Activated CD4-positive, alpha-beta T cell treated with anti-CD3 and anti-CD28 coated beads, Interleukin-2, Interleukin-4, amounts not matched to agents 100 ng/mL and 50 ng/mL, durations not matched to agents 16 hours and 8 hours (primary cell): Measurements from ENCODE around the gene PSAPL1.

Experiments
- DNase-seq: peaks from one replicate; pipeline ENCODE4 v3.0.0-alpha.2; 2020; ENCODE audit warnings: low spot score

The PSAPL1 gene

GRCh38 chr4:7396186-7396910, 38.4 kb downstream of the PSAPL1 start:
- no peak for DNase-seq

DNA sequence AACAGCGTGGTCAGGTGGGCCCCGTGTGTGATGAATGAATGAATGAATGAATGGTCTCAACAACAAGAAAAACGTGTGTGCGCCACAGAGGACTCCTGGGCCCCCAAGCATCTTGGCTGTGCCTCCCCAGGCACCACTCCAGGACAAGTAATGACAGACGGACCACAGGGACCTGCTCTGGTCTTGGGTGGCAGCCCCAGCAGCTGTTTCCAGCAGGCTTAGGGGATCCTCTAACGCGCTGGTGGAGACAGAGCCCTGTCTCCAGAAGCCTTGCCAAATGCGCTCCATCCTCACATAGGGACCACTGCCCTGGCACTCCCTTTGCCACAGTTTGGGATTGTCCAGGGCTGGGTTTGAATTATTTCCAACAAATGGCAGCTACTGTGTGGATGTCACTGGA, 39.1 kb downstream of the PSAPL1 start:
- no peak for DNase-seq

DNA sequence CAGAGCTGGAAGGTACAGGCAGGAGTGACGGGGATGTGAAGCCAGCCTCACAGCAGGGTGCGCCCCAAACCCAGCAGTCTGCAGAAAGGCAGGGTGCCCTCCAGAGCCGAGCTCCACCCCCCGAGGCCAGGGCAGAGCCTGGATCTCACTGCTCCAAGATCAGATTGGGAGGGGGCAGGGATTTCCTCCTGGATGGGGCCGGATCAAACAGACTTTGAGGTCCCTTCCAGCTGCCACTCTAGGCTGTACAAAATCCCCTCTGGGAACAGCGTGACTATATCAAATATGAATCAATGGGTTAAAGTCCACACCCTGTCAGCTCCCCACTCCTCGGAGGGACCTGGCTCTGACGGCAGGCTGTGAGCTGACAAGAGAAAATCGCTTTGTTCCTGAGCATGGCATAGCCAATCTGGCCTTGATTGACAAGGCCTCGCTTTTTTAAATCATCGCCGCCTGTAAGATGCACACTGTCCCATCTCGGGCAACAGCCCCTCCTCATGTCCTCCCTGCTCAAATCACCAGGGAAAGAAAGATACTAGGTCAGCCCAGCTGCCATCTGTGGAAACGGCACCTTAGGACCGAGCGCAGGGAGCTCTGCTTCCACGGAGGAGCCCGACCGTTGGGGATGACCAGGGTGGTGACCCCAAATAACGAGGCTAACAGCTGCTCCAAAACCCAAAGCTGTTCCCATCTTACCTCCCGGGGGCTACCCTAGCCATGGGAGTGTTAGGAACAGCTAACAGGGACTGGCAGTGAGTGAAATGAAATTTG, 39.9 kb downstream of the PSAPL1 start:
- DNase-seq, result no peak

- DNase-seq, result no peak
These were observed 40.8 kb downstream of the PSAPL1 start for GRCh38 chr4:7393601-7394575.

- no peak for DNase-seq
These were observed 42.0 kb downstream of the PSAPL1 start for GRCh38 chr4:7392438-7393421.

GRCh38 chr4:7391637-7392437, 42.9 kb downstream of the PSAPL1 start:
- DNase-seq, result no peak

DNA sequence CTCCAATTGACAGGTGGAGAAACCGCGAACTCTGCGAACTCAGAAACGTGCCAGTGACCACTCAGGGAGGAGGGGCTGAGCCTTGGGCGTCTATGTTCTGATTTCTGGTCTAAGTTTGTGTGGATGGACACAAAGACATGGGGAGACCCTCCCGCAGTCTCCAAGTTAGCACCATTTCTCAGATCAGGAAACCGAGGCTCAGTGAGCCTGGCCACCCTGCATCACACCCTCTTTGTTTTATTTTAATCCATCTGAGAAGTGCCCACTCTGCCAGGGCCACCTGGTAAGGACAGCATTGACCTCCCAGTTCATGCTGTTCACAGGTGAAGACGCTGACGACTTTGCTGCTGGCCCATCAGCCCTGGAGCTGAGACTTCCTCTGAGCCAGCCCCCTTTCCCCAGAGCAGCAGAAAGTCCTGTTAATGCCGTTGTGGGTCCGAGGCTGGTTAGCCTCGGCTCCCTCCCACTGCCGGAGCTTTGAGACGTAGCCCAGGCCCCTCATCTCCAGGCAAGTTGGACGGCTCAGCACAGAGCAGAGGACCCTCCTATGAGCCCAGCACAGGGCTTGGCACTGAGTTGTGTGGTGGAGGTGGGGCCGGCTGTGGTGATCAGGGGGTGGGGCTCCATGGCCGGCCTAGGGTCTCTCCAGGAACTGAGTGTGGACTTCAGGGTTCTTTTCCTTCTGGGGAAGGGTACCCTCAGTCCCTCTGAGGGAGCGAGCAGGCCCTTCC, 43.7 kb downstream of the PSAPL1 start:
- no peak for DNase-seq

- DNase-seq, result no peak
These were observed 44.4 kb downstream of the PSAPL1 start for GRCh38 chr4:7390336-7390735.

GRCh38 chr4:7389719-7390118, 45.0 kb downstream of the PSAPL1 start:
- no peak for DNase-seq

GRCh38 chr4:7389101-7389701, 45.5 kb downstream of the PSAPL1 start:
- no peak for DNase-seq

GRCh38 chr4:7388627-7389026, 46.1 kb downstream of the PSAPL1 start:
- DNase-seq, result no peak

- DNase-seq, result no peak
These were observed 46.8 kb downstream of the PSAPL1 start for GRCh38 chr4:7387925-7388324.

DNA sequence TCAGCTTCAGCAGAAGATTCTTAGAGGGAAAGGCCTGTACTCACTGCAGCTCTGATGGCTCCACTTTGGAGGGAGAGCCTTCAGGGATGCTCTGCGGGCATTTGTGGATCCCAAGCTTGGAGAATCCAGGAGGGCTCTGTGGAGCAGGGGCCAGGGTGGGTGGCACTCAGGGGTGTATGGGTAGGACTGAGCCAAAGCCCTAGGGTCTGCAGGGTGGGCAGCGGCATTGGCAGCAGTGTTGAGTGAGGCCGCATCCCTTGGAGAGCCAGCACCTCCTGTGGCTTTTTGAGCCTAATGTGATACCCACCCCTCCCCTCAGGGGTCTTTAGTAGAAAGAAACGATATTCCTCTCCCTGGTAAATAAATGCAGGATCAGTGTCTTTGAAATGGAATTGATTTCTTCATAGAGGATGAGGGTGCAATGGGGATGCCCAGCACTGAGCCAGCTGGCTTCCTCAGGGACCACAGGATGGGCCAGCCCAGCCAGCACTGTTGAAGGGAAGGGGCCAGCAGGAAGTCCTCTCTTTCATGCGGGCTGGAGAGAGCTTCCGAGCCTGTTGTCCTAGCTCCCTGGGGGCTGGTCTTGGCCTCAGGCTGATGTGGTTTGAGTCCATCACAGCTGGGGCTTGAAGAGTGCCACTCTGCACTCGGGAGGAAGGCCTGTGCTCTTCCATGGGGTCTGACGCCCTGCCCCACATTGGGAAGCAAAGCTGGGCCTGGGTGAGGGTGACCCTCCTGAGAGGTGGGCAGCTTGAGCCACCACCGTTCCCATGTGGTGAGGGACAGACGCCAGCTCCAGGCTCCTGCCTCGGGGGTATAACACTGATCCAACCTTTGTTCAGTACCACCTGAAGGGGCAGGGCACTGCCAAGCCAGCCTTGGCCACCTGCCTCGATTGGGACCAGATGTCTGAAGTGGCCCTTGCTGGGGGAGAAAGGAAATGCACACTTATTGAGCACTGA, 49.5 kb downstream of the PSAPL1 start:
- DNase-seq, result no peak

DNA sequence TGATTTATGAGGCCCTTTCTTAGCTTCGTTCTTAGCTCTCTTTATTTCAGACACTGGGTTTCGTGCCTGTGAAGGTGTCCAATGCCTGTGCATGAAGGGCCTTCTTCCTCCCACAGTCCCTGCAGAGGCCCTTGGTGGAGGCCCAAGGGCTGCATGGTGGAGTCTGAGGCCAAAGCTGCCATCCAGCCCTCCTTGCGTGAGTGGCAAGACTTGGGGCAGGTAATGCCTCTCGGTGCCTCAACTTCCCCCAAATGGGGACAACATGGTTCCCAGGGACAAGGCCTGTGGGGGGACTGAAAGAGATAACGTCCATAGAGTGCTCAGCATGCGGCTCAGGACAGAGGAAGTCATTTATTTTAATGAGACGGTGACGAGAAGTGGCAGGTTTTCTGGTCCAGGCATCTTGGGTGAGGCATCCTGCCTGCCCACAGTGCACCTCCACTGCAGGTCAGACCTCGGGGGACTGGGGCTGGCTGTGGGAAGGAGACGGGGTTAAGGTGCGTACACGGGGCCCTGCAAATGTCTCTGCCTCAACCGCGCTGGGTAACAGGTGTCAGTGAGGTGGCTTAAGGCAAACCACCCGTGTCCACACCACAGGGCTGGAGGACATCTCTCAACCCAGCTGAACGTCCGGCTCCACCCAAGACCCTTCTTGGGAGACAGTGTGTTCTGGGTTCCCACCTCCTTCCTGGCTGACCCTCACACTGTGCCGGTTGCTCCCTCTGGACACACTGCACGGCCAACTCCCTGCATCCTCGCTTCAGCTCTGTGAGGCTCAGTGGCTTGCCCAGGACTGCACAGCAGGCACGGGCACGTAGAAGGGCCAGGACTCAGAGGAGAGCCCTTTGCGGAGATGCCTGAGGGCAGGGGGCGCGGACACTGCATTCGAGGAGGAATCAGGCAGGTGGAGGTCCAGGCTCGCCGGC, 50.5 kb downstream of the PSAPL1 start:
- DNase-seq, result no peak

- no peak for DNase-seq
These were observed 51.5 kb downstream of the PSAPL1 start for GRCh38 chr4:7383266-7383665.

GRCh38 chr4:7382634-7383014, 52.1 kb downstream of the PSAPL1 start:
- no peak for DNase-seq
